CD14-positive monocyte (primary cell): ENCODE data around the gene TNIK. TPM values are rescaled to one million over a fixed set of nuclear protein-coding genes. Genes with fewer than 3 reads are reported as not detected.

ENCODE experiments used
- DNase-seq, 3 donors: peaks; one replicate each; pipeline ENCODE4 v3.0.0-alpha.2; 2011 to 2022
- H2AFZ ChIP-seq: 2 replicates; pipeline ENCODE4 v1.6.0; 2012; ENCODE audit warnings: mild to moderate bottlenecking, low read depth, low read length, inconsistent platforms; ENCODE audit not compliant: insufficient read depth, poor library complexity, severe bottlenecking
- H3K27ac ChIP-seq, 2 donors: 1 replicate in 1 of 2; 2 replicates in 1 of 2; pipeline ENCODE4 v1.5.1; 2012 to 2013; ENCODE audit warnings: low read length in 2 of 2, control low read depth in 1 of 2, inconsistent platforms in 1 of 2, low read depth in 1 of 2, mild to moderate bottlenecking in 1 of 2
- H3K27me3 ChIP-seq, 2 donors: one replicate each; pipeline versions ENCODE4 v1.6.0 to v1.6.1; 2011 to 2013; ENCODE audit warnings: low read length in 2 of 2; ENCODE audit not compliant: control insufficient read depth in 2 of 2, insufficient read depth in 2 of 2
- H3K36me3 ChIP-seq, 2 donors: replicated peaks in 1 of 2; 1 replicate in 1 of 2; 2 replicates in 1 of 2; pipeline versions ENCODE4 v1.5.1 to v1.6.1; 2012 to 2013; ENCODE audit warnings: low read length in 2 of 2, control low read depth in 1 of 2, inconsistent platforms in 1 of 2, mild to moderate bottlenecking in 1 of 2; ENCODE audit not compliant: insufficient read depth in 2 of 2, control insufficient read depth in 1 of 2
- H3K4me1 ChIP-seq, 2 donors: 1 replicate in 1 of 2; 2 replicates in 1 of 2; pipeline versions ENCODE4 v1.5.1 to v1.6.1; 2012 to 2013; ENCODE audit warnings: low read length in 2 of 2, control low read depth in 1 of 2, inconsistent platforms in 1 of 2, mild to moderate bottlenecking in 1 of 2, moderate library complexity in 1 of 2; ENCODE audit not compliant: insufficient read depth in 2 of 2, control insufficient read depth in 1 of 2
- H3K4me2 ChIP-seq: replicated peaks from 2 replicates; pipeline ENCODE3; 2012; ENCODE audit warnings: low read length, moderate library complexity, mild to moderate bottlenecking; ENCODE audit not compliant: poor library complexity, severe bottlenecking; ENCODE audit errors: extremely low read depth
- H3K4me3 ChIP-seq, 3 experiments: fragments of 200-600 bp in 1 of 3; sonication (generic) in 1 of 3; replicated peaks in 1 of 3; 1 replicate in 2 of 3; 2 replicates in 1 of 3; pipeline ENCODE4 v1.5.1; 2011 to 2013; ENCODE audit warnings: low read length in 3 of 3, mild to moderate bottlenecking in 3 of 3, control low read depth in 2 of 3, low read depth in 2 of 3, inconsistent platforms in 1 of 3, moderate library complexity in 1 of 3
- H3K79me2 ChIP-seq: 2 replicates; pipeline ENCODE4 v1.6.0; 2012; ENCODE audit warnings: mild to moderate bottlenecking, control low read depth, inconsistent platforms, low read length, moderate library complexity; ENCODE audit not compliant: insufficient read depth
- H3K9ac ChIP-seq: 2 replicates; pipeline ENCODE4 v1.6.0; 2017; ENCODE audit warnings: low read length, mild to moderate bottlenecking; ENCODE audit not compliant: insufficient read depth, poor library complexity, severe bottlenecking
- H3K9me3 ChIP-seq, 2 donors: replicated peaks in 1 of 2; 1 replicate in 1 of 2; 2 replicates in 1 of 2; pipeline versions ENCODE4 v1.5.1 to v1.6.1; 2012 to 2013; ENCODE audit warnings: low read length in 2 of 2, control low read depth in 1 of 2; ENCODE audit not compliant: control insufficient read depth in 1 of 2, insufficient read depth in 1 of 2
- H4K20me1 ChIP-seq: 2 replicates; pipeline ENCODE4 v1.6.0; 2012; ENCODE audit warnings: mild to moderate bottlenecking, low read length, control low read depth, moderate library complexity; ENCODE audit not compliant: insufficient read depth
- H3K27ac Mint-ChIP-seq, 7 donors: one replicate each; pipeline ENCODE4 v1.8.0; 2020; ENCODE audit warnings: mild to moderate bottlenecking in 7 of 7, mixed read lengths in 7 of 7, moderate library complexity in 6 of 7, inconsistent platforms in 2 of 7
- H3K27me3 Mint-ChIP-seq, 3 donors: one replicate each; pipeline ENCODE4 v1.8.0; 2021 to 2022; ENCODE audit warnings: low read depth in 3 of 3, mild to moderate bottlenecking in 3 of 3, mixed read lengths in 3 of 3, moderate library complexity in 3 of 3, inconsistent platforms in 1 of 3
- H3K36me3 Mint-ChIP-seq, 2 donors: one replicate each; pipeline ENCODE4 v1.8.0; 2020; ENCODE audit warnings: mixed read lengths in 2 of 2, inconsistent platforms in 1 of 2, mild to moderate bottlenecking in 1 of 2
- H3K4me1 Mint-ChIP-seq: one replicate; pipeline ENCODE4 v1.8.0; 2020; ENCODE audit warnings: mild to moderate bottlenecking, mixed read lengths
- H3K4me3 Mint-ChIP-seq, 2 donors: one replicate each; pipeline ENCODE4 v1.8.0; 2020; ENCODE audit warnings: mild to moderate bottlenecking in 2 of 2, mixed read lengths in 2 of 2, moderate library complexity in 1 of 2
- H3K9me3 Mint-ChIP-seq, 7 donors: one replicate each; pipeline ENCODE4 v1.8.0; 2020 to 2022; ENCODE audit warnings: mixed read lengths in 7 of 7, mild to moderate bottlenecking in 6 of 7, moderate library complexity in 6 of 7, inconsistent platforms in 2 of 7
- WGBS: methylation state at CpG from one replicate; pipeline ENCODE4 v1.1.5; 2013; ENCODE audit warnings: missing lambda C conversion rate; ENCODE audit not compliant: insufficient coverage; 5-methylcytosine and 5-hydroxymethylcytosine counted together
- intact Hi-C, 2 donors: fragments of 100-400 bp; cut with micrococcal nuclease; formaldehyde crosslinking; loops; one replicate each; pipeline versions ENCODE4 v1.15.0 to v1.15.1; 2023
- polyA plus RNA-seq, 3 donors: library from polyadenylated mRNA; depleted of rRNA in 1 of 3; unstranded in 2 of 3; stranded (reverse) in 1 of 3; fragments of 300-500 nt in 2 of 3; fragments of >200 nt in 1 of 3; fragmentation: Illumina TruSeq in 2 of 3; gene quantifications; 1 replicate in 2 of 3; 2 replicates in 1 of 3; pipeline ENCODE4 v1.2.3, GENCODE V29; 2012 to 2021
- TF ChIP-seq, protein P1 (sequence below): fragments of 200-600 bp; IDR thresholded peaks from one replicate; pipeline ENCODE4 v1.8.0; 2022; ENCODE audit warnings: antibody characterized with exemption, mild to moderate bottlenecking

TNIK gene
- polyA plus RNA-seq, 3 donors = 0.36 to 1.8 (median 0.75) TPM

DNA sequence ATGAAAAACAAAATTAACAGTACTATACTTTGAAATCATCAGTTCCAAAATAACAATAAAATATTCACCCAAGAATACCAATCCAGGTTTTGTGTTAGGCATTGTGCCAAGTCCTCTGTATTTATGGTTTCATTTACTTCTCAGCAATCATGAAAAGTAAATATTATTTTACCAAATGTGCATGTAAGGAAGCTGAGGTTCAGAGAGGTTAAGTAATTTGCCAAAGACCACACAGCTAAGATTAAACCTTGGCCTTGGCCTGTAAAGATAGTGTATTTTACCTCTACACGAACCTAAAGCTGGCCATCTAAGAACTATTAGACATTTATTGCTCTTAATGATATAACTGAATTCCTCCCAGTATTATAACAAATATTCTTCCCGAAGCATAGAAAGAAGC is 309.3 kb downstream of the TNIK start:
- H3K9me3 ChIP-seq = no peaks in the 10 kb centered on the region
- no peaks in the 10 kb centered on the region for H3K4me1 ChIP-seq
- no peaks in the 10 kb centered on the region for H3K27me3 ChIP-seq
- no peak overlapping the region for H3K4me2 ChIP-seq
- WGBS = no CpG with 5 or more reads among the region's 2 CpGs
- intact Hi-C loops = no loop called here
- DNase-seq = no peak
- H3K27ac Mint-ChIP-seq = no peak overlapping the region
- H3K9ac ChIP-seq = no peak overlapping the region
- H3K79me2 ChIP-seq = no peaks in the 10 kb centered on the region
- peaks cover 0 to 4% (median 0%) of the 10 kb centered on the region in 3 donors for H3K27me3 Mint-ChIP-seq
- TF ChIP-seq, protein P1, sequence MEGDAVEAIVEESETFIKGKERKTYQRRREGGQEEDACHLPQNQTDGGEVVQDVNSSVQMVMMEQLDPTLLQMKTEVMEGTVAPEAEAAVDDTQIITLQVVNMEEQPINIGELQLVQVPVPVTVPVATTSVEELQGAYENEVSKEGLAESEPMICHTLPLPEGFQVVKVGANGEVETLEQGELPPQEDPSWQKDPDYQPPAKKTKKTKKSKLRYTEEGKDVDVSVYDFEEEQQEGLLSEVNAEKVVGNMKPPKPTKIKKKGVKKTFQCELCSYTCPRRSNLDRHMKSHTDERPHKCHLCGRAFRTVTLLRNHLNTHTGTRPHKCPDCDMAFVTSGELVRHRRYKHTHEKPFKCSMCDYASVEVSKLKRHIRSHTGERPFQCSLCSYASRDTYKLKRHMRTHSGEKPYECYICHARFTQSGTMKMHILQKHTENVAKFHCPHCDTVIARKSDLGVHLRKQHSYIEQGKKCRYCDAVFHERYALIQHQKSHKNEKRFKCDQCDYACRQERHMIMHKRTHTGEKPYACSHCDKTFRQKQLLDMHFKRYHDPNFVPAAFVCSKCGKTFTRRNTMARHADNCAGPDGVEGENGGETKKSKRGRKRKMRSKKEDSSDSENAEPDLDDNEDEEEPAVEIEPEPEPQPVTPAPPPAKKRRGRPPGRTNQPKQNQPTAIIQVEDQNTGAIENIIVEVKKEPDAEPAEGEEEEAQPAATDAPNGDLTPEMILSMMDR = no peak
- no peaks in the 10 kb centered on the region for H3K36me3 ChIP-seq
- peaks cover 0 to 2% (median 0%) of the 10 kb centered on the region in 7 donors for H3K9me3 Mint-ChIP-seq
- H3K4me3 ChIP-seq = no peak overlapping the region
- H3K4me3 Mint-ChIP-seq = no peak overlapping the region
- no peaks in the 10 kb centered on the region for H3K4me1 Mint-ChIP-seq
- no peak overlapping the region for H3K27ac ChIP-seq
- no peaks in the 10 kb centered on the region for H4K20me1 ChIP-seq
- no peaks in the 10 kb centered on the region for H3K36me3 Mint-ChIP-seq
- H2AFZ ChIP-seq = no peak overlapping the region

- H3K9me3 Mint-ChIP-seq = no peaks in the 10 kb centered on the region
- no peaks in the 10 kb centered on the region for H3K36me3 ChIP-seq
- H3K27ac ChIP-seq = no peak overlapping the region
- H3K27me3 ChIP-seq = no peaks in the 10 kb centered on the region
- no peak overlapping the region for H2AFZ ChIP-seq
- WGBS = 90% methylated on average over 7 of the region's 7 CpGs
- H3K27me3 Mint-ChIP-seq = peaks cover 0 to 4% (median 0%) of the 10 kb centered on the region in 3 donors
- no peaks in the 10 kb centered on the region for H3K4me1 ChIP-seq
- no peak overlapping the region for H3K27ac Mint-ChIP-seq
- no peaks in the 10 kb centered on the region for H3K36me3 Mint-ChIP-seq
- H3K4me1 Mint-ChIP-seq = no peaks in the 10 kb centered on the region
- TF ChIP-seq, protein P1 = no peak
- intact Hi-C loops = no loop called here
- H3K4me3 Mint-ChIP-seq = no peak overlapping the region
- H4K20me1 ChIP-seq = no peaks in the 10 kb centered on the region
- H3K9me3 ChIP-seq = no peaks in the 10 kb centered on the region
- no peaks in the 10 kb centered on the region for H3K79me2 ChIP-seq
- no peak overlapping the region for H3K4me2 ChIP-seq
- DNase-seq = no peak
- H3K9ac ChIP-seq = no peak overlapping the region
- no peak overlapping the region for H3K4me3 ChIP-seq
These were observed 310.6 kb downstream of the TNIK start for GRCh38 chr3:171149526-171150116.
